Tongue (tissue), 2 donors: ENCODE measurements around the gene ADAD2. TPM values are rescaled to one million over a fixed set of nuclear protein-coding genes. Genes with fewer than 3 reads are reported as not detected.

Experiments used
- DNase-seq: peaks from one replicate; pipeline ENCODE4 v3.0.0-alpha.2; 2015
- total RNA-seq: library from RNA; depleted of rRNA; stranded (reverse); fragments of >200 nt; gene quantifications from one replicate; pipeline ENCODE4 v1.2.3, GENCODE V29; 2014

ADAD2 gene
- 0.31 TPM for total RNA-seq

DNA sequence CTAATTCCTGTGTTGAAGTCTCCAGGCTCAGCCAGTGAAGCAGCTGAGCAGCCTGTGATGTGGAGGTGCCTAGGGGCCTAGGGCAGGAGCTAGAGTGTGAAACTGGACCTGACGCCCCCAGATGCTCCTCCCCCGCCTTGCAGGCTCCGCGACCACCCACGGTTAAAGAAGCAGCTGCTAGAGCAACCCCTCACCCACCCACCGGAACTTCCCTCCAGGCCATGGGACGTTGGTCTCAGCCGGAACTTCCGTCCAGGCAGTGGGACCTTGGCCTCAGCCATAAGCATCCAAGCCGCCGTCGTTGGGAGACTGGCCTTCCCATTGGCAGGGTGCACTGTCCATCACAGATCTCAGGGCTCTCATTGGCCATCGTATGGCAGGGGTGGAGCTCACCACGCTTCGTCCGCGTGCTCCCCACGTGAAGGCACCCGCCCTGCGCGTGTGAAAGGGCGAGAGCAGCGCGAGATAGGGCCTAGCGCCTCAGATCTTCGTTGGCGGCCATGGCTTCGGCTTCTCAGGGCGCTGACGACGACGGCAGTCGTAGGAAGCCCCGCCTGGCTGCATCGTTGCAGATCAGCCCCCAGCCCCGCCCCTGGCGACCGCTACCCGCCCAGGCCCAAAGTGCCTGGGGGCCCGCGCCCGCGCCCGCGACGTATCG lies at the start of gene ADAD2:
ADAD2 (plus strand) TSS at position 427 of the 658 bp plus-strand sequence; CDS start at position 501, 74 bp downstream.
- DNase-seq = no peak

DNA sequence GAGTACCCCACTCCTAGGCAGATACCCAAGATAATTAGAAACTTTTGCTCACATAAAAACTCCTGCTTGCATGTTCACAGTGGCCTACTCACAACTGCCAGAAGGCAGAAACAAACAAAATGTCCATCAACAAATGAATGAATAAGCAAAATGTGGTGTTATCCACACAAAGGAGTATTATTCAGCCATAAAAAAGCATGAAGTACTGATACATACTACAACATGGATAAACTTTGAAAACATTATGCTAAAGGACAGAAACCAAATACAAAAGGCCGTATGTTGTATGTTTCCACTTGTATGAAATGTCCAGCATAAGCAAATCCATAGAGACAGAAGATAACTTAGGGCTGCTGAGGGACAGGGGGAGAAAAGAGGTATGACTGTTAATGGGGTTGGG lies 47.9 kb upstream of the ADAD2 start:
- no peak for DNase-seq

DNA sequence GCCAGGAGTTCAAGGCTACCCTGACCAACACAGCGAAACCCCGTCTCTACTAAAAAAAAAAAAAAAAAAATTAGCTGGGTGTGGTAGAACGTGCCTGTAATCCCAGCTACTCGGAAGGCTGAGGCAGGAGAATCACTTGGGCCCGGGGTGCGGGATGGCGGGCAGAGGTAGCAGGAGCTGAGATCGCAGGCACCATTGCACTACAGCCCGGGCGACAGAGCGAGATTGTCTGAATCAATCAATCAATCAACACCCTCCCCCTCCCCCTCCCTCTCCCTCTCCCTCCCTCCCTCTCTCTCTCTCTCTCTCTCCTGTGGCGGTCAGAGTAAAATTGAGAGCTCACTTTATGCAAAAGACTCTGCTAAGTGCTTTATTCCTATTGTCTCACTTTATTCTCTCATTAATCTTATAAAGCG lies 47.2 kb upstream of the ADAD2 start:
- no peak for DNase-seq

DNA sequence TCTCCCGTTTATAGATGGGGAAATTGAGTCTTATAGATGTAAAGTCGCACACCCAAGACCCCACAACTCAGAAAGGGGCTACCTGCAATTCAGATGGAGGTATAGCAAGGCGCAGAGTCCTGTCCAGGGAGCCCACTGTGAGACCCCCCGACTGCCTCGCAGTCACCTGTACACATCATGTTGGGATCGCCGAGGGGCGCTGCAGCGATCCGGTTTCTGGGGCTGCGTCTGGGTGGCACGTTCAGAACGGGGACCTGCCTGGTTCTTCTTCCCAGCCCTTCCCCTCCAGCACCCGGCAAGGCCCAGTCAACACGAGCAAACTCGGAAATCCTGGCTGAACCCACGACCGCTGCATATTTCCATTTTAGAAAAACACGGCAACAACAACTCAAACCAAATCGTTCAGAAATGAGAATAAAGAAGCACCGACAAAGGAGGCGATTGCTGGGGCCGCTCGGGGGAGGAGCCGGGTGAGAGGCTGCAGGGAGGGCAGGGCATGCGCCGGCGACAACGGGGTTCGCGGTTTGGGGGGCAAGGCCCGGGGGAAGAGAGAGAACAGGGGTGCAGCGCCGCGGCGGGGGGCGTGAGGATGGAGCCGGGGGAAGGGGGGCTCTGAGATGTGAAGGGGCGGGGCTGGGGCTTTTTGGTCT lies 46.6 kb upstream of the ADAD2 start:
- DNase-seq = peak; percentile 50

DNA sequence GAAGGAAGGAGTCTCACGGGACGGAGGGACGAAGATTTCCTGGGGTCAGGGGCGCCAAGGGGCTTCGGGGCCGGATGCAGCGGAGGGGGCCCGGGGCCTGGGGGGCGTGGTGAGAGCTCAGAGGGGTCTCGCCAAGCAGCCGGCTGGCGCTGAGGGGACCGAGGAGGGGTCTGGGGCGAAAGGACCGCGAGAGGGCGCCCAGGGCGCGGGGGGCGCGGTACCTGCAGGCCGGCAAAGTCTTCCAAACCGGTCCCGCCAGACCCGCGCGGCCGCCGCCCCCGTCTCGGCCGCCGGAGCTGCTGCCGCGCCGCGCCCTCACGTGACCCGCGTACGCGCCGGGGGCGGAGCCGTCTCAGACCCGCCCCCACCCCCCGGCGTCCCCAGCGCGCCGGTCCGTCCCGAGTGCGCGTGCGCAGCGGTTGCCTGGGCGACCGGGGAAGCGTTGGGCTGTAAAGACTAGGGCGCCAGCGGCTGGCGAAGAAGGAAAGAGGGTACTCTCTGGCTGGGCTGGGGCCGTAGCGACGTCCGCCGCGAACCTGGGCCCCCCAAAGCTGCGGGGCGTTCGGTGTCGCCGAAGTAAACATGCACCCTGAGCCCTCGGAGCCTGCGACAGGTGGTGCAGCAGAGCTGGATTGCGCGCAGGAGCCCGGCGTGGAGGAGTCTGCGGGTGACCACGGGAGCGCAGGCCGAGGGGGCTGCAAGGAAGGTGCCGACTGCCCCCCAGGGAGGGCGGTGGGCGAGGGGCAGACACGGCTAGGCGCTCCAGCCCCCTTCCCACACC lies 45.9 kb upstream of the ADAD2 start, which contains the start of the genes DNAAF1 and HSDL1:
DNAAF1 (plus strand) TSS at position 450 of the 781 bp plus-strand sequence; CDS start at position 583, 133 bp downstream.
HSDL1 (minus strand) TSS at position 319 of the 781 bp plus-strand sequence. CDS start 13,856 bp downstream, outside the sequence.
- peak; percentile 96 for DNase-seq

DNA sequence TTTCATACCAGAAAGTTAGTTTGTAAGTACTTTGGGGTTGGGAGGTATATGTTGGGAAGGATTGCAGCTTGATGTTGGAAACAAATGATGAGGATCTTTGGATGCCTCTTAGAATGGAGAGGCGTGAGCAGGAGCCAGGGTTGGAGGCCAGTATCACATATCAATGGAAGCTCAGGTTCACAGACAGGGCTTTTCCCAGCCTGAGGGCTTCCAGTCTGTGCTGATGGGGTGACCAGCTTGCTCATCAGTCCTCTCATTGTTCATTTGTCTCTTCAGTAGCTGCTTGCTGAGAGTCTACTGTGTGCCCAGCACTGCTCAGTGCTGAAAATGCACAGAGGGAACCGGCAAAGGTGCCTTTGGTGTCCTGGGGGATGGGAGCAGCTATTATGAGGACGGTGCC lies 40.0 kb upstream of the ADAD2 start:
- no peak for DNase-seq

DNA sequence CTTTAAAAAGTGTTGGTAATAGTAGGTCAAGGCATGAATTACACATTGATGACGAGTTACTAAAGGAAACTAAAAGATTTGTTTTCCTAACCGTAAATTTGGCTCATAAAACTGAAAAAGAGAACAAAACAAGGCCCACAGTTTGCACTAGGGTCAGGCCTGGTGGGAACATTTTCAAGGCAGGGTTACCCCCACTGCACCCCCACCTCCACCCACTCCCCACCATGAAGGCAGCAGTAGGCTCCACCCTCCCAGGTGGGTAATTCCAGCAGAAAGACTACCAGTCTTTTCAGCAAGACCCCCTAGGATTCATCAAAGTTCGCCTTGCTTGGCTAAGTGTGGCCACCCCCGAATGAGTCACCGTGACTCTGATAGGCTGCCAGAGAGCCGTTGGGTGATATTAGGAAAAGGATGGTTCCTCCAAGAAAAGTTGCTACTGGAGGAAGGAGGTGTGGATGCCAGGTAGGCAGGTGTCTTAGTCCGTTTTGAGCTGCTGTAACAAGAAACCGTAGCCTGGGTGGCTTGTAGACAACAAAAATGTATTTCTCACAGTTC lies 37.2 kb upstream of the ADAD2 start:
- no peak for DNase-seq

DNA sequence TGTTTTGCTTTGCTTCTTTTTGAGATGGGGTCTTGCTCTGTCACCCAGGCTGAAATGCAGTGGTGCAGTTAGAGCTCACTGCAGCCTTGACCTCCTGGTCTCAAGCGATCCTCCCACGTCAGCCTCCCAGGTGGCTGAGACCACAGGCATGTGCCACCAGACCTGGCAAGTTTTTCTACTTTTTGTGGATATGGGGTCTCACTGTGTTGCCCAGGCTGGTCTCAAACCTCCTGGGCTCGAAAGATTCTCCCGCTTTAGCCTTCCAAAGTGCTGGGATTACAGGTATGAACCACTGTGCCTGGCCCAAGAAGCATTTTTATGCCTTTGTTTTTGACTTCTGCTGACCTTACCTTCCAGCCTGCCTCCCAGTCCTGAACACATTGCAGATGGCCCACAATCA lies 35.7 kb upstream of the ADAD2 start:
- no peak for DNase-seq

DNA sequence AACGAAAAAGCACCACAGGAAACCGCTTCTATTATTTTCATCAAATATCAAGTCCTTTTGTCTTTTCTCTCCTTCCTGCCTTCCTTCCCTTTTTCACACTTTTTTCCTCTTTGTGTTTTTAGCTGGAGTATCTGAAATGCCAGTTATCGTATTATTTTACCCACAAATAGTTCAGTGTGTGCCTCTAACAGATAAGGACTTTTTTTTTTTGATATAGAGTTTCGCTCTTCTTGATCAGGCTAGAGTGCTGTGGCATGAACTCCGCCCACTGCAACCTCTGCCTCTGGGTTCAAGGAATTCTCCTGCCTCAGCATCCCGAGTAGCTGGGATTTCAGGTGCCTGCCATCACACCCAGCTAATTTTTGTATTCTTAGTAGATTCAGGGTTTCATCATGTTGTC lies 35.2 kb upstream of the ADAD2 start:
- DNase-seq = no peak

DNA sequence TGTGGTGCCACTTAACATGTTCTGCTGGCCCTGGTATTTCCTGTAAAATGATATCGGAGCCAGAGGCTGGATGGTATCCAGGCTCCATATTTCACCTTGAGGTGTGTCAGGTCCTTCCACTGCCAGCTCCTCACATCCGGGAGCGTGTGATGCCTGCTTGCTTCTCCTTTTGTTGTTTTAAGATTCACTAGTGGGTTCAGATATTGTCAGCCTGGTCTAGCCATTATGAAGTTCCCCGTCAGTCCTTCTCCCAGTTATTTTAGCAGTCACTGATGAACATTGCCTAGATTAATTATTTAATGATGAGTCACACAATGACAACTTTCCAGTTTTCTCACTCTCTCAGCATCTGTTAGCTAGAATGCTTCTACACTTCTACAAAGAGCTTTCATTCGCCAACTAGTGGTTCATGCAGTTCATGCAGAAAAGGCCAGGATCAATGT lies 34.6 kb upstream of the ADAD2 start:
- DNase-seq = no peak

DNA sequence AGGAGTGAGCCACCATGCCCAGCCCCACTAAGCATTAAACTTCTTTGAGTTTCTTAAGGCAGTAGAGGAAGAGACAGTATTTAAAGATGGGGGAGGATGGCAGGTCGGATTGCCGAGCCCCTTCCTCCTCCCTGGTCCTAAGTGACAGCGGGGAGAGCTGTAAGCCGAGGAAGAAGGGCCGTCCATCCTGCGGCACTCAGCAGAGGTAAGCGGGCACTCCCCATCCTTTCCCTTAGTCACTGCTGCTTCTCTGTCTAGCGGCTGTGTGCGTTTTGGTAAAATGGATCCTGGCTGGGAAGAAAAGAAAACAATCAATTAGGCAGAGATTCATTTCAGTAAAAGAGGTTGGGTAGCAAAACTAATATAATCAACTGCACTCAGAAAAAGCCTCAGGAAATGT lies 31.9 kb upstream of the ADAD2 start:
- no peak for DNase-seq

DNA sequence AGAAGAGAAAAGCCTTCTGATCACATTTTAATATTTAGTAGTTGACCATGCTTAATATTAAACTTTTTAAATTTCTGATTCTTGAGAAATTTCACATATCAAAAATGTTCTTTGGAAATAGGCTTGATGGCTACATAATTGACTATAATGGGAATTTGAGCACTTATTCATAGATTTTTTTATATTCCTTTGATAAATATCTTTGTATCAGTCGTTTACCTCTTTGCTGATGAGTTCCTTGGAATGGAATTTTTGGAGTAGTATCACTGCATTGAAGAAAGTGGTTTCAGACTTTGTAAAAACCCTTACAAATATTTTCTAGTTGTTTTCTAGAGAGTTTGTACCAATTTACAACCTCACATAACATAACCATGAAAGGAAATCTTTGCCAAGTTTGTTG lies 31.2 kb upstream of the ADAD2 start:
- no peak for DNase-seq

DNA sequence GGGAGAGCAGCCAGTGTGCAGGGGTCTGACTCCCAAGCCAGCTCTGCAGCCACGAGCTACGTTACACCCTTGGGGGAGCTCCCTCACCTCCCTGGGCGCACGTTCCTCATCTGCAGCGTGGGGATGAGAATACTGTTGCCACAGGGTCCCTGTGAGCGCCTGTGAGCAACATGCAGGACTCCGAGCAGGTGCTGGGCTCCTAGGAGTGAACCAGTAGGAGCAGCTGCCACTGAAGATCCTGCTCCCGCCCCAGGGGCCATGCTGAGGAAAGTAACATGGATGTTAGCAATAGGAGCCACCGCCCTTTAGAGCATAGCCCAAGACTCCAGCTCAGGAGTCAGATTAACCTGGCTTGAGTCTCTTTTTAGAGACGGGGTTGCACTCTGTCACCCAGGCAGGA lies 29.9 kb upstream of the ADAD2 start:
- no peak for DNase-seq

DNA sequence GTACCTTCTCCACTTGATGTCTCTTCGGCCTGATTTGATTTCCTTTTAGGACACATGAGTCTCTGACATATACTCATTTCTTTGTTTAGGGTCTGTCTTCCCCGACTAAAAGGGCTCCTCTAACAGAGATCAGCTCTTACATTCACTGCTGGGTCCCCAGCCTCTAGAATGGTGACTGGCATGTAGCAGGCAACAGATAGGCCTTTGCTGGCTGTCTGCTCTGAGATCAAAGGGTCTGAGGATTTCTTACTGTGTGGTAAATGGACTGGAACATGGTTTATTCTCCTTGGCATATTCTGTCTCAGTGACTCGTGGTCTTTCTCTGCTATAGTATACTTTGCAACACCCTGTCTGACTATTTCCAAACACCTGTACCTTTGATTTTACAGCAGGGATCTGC lies 29.2 kb upstream of the ADAD2 start:
- DNase-seq = no peak

DNA sequence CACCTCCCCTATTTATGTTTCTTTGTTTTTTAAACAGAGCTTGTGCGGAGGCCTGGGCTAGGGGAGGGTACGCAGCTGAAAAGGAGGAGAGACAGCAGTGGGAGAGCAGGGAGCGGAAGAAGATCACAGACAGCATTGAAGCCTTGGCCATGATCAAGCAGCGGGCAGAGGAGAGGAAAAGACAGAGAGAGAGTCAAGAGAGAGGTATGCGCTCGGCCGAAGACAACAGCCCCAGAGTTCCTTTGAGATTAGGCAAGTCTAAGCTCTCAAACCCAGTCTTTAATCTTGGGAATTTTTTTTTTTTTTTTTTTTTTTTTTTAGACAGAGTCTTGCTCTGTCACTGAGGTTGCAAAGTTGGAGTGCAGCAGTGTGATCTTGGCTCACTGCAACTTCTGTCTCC lies 25.2 kb upstream of the ADAD2 start:
- no peak for DNase-seq

DNA sequence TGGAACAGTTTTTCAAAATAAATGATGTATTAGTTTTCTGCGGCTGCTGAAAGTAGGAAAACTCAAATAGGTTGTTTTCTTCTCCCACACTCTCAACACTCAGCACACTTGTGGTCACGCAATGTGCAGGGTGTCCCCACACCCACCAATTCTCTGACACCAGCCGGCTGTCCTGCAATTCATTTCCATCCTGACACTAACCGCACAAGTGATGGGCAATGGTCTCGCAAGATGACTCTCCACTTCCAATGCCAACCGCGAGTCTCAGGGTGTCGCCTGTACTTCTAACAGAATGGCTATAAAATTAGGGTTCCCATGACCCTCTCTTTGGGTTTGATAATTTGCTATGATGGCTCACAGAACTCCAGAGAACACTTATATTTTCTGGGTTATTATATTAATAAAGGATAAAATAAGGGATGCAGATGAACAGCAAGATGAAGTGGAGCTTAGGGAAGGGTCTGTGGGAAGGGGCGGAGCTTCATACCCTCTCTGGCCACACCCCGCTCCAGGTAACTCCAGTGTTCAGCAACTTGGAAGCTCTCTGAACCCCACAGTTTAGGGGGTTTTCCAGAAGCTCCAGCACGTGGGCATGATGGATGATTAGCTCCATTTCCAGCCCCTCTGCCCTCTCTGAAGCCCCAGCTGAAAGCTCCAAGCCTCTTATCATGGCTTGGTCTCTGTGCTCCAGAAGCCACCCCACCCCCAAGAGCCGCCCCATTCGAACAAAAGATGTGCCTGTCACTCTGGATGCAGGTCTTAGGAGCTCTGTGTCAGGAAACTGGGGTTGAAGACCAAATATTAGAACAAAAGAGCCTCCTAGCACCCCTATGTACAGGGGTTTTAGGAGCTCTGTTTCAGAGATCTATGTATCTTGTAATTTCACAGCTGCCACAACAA lies 23.9 kb upstream of the ADAD2 start:
- no peak for DNase-seq

DNA sequence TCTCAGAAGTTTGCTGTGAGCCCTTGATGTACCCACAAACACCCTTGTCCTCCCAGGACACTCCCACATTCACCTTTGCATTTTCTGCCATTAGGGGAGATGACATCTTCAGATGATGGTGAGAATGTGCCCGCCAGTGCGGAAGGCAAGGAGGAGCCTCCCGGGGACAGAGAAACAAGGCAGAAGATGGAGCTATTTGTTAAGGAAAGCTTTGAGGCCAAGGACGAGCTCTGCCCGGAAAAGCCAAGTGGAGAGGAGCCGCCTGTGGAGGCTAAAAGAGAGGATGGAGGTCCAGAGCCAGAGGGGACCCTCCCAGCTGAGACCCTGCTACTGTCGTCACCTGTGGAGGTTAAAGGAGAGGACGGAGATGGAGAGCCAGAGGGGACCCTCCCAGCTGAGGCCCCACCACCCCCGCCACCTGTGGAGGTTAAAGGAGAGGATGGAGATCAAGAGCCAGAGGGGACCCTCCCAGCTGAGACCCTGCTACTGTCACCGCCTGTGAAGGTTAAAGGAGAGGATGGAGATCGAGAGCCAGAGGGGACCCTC lies 21.1 kb upstream of the ADAD2 start:
- no peak for DNase-seq

DNA sequence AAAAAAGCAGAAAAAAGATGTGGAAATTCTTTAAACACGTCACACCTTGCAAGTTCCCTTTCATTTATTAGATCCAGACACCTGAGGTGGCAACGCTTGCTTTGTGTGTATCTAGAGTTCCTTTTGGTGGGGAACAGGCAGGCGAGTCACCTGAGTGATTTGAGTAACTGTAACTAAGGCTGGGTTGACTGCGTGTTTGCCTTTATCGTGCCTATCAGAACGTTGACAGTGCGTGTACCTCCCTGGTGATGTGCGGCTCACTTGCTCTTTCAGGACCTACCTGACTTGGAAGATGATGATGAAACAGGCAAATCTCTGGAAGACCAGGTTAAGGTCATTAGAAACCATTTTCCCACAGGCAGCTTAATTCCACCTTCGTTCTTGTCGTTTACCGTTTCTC lies 16.6 kb upstream of the ADAD2 start:
- DNase-seq = no peak

DNA sequence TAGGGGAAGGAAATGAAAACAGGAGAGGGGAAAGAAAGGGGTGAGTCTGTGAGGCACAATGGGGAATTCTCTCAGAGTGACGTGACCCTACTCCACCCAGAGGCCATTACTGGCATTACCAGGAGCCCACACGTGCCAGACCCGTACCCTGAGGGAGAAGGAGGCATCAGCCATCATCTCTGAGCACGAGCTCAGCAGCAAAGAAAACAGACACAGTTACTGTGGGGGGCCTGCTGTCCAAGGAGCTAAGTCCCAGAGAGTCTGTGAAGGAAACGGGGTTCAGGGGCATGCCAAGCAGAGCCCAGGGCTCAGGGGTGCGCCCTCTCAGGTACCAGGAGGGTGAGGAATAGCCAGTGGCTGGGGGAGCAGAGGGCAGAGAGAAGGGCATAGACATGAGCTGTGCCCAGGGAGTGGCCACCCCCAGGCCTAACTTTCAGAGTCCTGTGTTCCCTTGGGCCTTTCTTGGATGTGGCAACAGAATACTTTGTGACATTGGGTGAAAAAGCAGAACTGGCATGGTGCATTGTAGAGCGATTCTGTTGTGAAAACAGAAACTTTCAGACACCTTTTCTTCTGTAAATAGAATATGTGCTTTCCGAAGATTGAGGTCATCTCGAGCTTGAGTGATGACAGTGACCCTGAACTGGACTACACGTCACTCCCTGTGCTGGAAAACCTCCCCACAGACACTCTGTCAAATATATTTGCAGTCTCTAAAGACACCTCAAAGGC lies 15.4 kb upstream of the ADAD2 start:
- DNase-seq = no peak

DNA sequence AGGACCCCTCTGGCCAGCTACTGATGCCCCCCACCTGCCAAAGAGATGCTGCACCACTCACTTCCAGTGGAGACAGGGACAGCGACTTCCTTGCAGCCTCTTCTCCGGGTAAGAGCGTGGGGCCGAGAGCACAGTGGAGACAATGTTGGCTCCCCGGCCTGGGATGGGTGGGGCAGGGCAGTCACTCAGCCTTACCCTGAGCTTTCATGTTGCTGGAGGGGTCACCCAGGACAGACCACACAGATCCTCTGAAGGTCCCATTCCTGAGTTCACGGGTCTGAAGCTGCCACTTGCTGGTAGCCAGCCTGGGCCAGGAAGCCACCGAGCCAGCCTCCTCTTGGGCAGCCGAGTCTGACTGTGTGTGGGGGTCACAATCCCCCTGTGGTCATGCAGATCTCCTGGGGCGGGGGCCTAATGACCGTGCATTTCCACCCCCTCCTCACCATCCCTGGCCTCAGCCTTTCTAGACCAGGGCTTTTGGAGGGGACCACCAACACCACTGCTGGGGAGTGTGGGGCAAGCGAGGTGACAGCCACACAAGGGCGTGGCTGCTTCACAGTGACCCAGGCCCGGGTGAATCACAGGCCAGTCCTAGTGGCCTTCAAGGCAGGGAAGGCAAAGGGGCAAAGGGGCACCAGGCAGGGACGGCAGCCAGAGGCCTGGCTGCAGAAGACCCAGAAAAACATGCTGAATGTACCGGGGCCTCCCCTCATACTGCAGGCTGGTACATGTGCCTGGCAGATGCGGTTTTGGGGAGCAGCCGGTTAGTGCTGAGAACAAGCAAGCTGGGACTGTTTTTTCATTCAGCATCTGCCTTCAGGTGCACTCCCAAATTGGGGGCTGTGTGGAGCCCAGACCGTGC lies 14.5 kb upstream of the ADAD2 start:
- DNase-seq = no peak
